Trophoblast cell (in vitro differentiated cells and primary cell): Measurements from ENCODE around the gene STEAP4.

Experiments used
- DNase-seq, 2 donors: peaks; one replicate each; pipeline ENCODE4 v3.0.0-alpha.2; 2016
- H2AFZ ChIP-seq: 2 replicates; pipeline ENCODE4 v1.6.1; 2013; ENCODE audit warnings: low read length, moderate library complexity, mild to moderate bottlenecking; ENCODE audit not compliant: insufficient read depth, poor library complexity
- H2AK5ac ChIP-seq: 2 replicates; pipeline ENCODE4 v1.6.1; 2013; ENCODE audit warnings: mild to moderate bottlenecking, low read length
- H2BK120ac ChIP-seq: 2 replicates; pipeline ENCODE4 v1.6.1; 2013; ENCODE audit warnings: low read length, mild to moderate bottlenecking, moderate library complexity; ENCODE audit not compliant: insufficient read depth, poor library complexity
- H2BK12ac ChIP-seq: 2 replicates; pipeline ENCODE4 v1.6.1; 2013; ENCODE audit warnings: mild to moderate bottlenecking, low read length, moderate library complexity
- H2BK5ac ChIP-seq: 2 replicates; pipeline ENCODE4 v1.6.1; 2013; ENCODE audit warnings: low read length, low read depth, moderate library complexity, mild to moderate bottlenecking; ENCODE audit not compliant: poor library complexity
- H3K14ac ChIP-seq: 2 replicates; pipeline ENCODE4 v1.6.1; 2013; ENCODE audit warnings: mild to moderate bottlenecking, low read length
- H3K18ac ChIP-seq: 2 replicates; pipeline ENCODE4 v1.6.1; 2013; ENCODE audit warnings: mild to moderate bottlenecking, low read length
- H3K23ac ChIP-seq: 2 replicates; pipeline ENCODE4 v1.6.1; 2013; ENCODE audit warnings: low read length
- H3K27ac ChIP-seq: 2 replicates; pipeline ENCODE4 v1.5.1; 2013; ENCODE audit warnings: low read depth, mild to moderate bottlenecking, inconsistent platforms, low read length, moderate library complexity
- H3K27me3 ChIP-seq: 2 replicates; pipeline ENCODE4 v1.6.1; 2013; ENCODE audit warnings: inconsistent platforms, mild to moderate bottlenecking, low read length, moderate library complexity; ENCODE audit not compliant: insufficient read depth
- H3K36me3 ChIP-seq, 2 experiments: 1 replicate in 1 of 2; 2 replicates in 1 of 2; pipeline ENCODE4 v1.6.1; 2013; ENCODE audit warnings: low read length in 2 of 2, mild to moderate bottlenecking in 2 of 2, moderate library complexity in 1 of 2; ENCODE audit not compliant: insufficient read depth in 2 of 2, control insufficient read depth in 1 of 2
- H3K4ac ChIP-seq: 2 replicates; pipeline ENCODE4 v1.6.1; 2013; ENCODE audit warnings: low read depth, mild to moderate bottlenecking, low read length, moderate library complexity
- H3K4me1 ChIP-seq, 2 experiments: 1 replicate in 1 of 2; 2 replicates in 1 of 2; pipeline ENCODE4 v1.6.1; 2013; ENCODE audit warnings: low read length in 2 of 2, mild to moderate bottlenecking in 2 of 2, moderate library complexity in 1 of 2; ENCODE audit not compliant: insufficient read depth in 2 of 2, control insufficient read depth in 1 of 2
- H3K4me2 ChIP-seq: 2 replicates; pipeline ENCODE4 v1.6.1; 2013; ENCODE audit warnings: inconsistent platforms, mild to moderate bottlenecking, low read length, moderate library complexity
- H3K4me3 ChIP-seq: 2 replicates; pipeline ENCODE4 v1.5.1; 2013; ENCODE audit warnings: mild to moderate bottlenecking, low read depth, low read length, inconsistent platforms
- H3K79me1 ChIP-seq: one replicate; pipeline ENCODE4 v1.6.1; 2013; ENCODE audit warnings: low read length
- H3K79me2 ChIP-seq: 2 replicates; pipeline ENCODE4 v1.6.1; 2013; ENCODE audit warnings: low read length, mild to moderate bottlenecking; ENCODE audit not compliant: control insufficient read depth, insufficient read depth, poor library complexity
- H3K9ac ChIP-seq: 2 replicates; pipeline ENCODE4 v1.6.1; 2013; ENCODE audit warnings: mild to moderate bottlenecking, low read length
- H3K9me3 ChIP-seq: 2 replicates; pipeline ENCODE4 v1.6.1; 2013; ENCODE audit warnings: low read depth, mild to moderate bottlenecking, control low read depth, inconsistent platforms, low read length; ENCODE audit not compliant: insufficient read depth
- H4K12ac ChIP-seq: 2 replicates; pipeline ENCODE4 v1.6.1; 2013; ENCODE audit warnings: low read depth, mild to moderate bottlenecking, low read length, moderate library complexity
- H4K8ac ChIP-seq: 2 replicates; pipeline ENCODE4 v1.6.1; 2013; ENCODE audit warnings: low read depth, mild to moderate bottlenecking, low read length, moderate library complexity
- H4K91ac ChIP-seq: one replicate; pipeline ENCODE4 v1.6.1; 2013; ENCODE audit warnings: low read depth, mild to moderate bottlenecking, low read length, moderate library complexity
- WGBS: extraction: QIAGEN DNeasy Blood & Tissue Kit; methylation state at CpG from one replicate; pipeline ENCODE4 v1.1.7; 2013; ENCODE audit warnings: missing lambda C conversion rate; ENCODE audit not compliant: insufficient read length, insufficient coverage; ENCODE audit errors: extremely low coverage; 5-methylcytosine and 5-hydroxymethylcytosine counted together

The STEAP4 gene

DNA sequence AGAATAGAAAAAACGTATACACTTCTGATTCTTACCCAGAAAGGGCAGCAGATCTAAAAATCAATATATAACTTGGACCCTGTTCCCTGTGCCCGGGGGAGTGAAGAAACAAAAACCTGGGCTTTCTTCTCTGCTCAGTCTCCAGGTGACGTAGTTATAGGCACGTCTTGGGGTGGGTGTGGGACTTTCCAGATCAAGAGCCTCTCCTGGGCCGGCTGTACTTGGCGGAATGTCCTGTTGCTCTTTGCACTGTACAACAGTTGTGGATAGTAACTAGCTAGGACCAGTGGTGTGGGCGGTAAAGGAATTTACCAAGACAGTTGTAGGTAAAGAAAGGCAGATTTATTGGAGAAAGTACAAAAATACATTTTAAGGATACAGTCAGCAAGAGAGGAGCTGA, 40.4 kb upstream of the STEAP4 start:
- Histone ChIP-seq H3K4ac (no peak overlapping the region), H4K8ac (no peak overlapping the region), H3K18ac (no peak overlapping the region), H4K12ac (no peak overlapping the region), H2AK5ac (no peak overlapping the region), H2BK12ac (no peak overlapping the region), H3K36me3 (no peaks in the 10 kb centered on the region), H2BK5ac (no peak overlapping the region), H3K27ac (no peak overlapping the region), H3K9me3 (no peaks in the 10 kb centered on the region), H2AFZ (no peak overlapping the region), H3K4me3 (no peak overlapping the region), H2BK120ac (no peak overlapping the region), H3K79me2 (no peaks in the 10 kb centered on the region), H3K27me3 (no peaks in the 10 kb centered on the region), H3K79me1 (no peaks in the 10 kb centered on the region), H3K4me2 (no peak overlapping the region), H3K14ac (no peak overlapping the region), H3K4me1 (no peaks in the 10 kb centered on the region), H3K9ac (no peak overlapping the region), H4K91ac (no peak overlapping the region), H3K23ac (no peak overlapping the region)
- WGBS, result no CpG with 5 or more reads among the region's 7 CpGs
- DNase-seq, result no peak

DNA sequence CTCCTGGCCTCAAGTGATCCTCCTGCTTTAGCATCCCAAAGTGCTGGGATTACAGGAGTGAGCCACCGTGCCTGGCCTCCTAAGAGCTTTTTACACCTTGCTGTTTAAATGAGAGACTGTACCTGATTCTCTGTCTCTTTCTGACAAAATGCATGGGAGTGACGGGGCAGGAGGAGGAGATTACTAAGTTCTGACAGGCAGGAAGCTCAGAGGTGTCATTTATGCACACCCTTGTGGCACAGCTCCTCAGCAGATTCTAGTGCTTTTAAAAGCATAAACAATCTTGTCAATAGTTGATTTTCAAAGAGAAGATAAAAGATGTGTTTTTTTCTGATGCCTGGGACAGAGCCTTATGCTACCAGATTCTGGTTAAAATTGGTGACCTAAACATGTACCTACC, 39.7 kb upstream of the STEAP4 start:
- no peaks in the 10 kb centered on the region for H3K4me1 ChIP-seq
- no peaks in the 10 kb centered on the region for H3K79me2 ChIP-seq
- H4K91ac ChIP-seq, result no peak overlapping the region
- no peak overlapping the region for H4K8ac ChIP-seq
- no CpG with 5 or more reads among the region's 2 CpGs for WGBS
- no peak overlapping the region for H2BK120ac ChIP-seq
- H3K9me3 ChIP-seq, result no peaks in the 10 kb centered on the region
- no peak overlapping the region for H3K23ac ChIP-seq
- H3K18ac ChIP-seq, result no peak overlapping the region
- H3K14ac ChIP-seq, result no peak overlapping the region
- H3K36me3 ChIP-seq, result no peaks in the 10 kb centered on the region
- no peak overlapping the region for H2AFZ ChIP-seq
- no peaks in the 10 kb centered on the region for H3K27me3 ChIP-seq
- H3K9ac ChIP-seq, result no peak overlapping the region
- no peak overlapping the region for H3K4me3 ChIP-seq
- no peak overlapping the region for H4K12ac ChIP-seq
- H2BK5ac ChIP-seq, result no peak overlapping the region
- no peak overlapping the region for H3K4ac ChIP-seq
- H3K79me1 ChIP-seq, result no peaks in the 10 kb centered on the region
- no peak for DNase-seq
- no peak overlapping the region for H3K4me2 ChIP-seq
- H3K27ac ChIP-seq, result no peak overlapping the region
- no peak overlapping the region for H2BK12ac ChIP-seq
- no peak overlapping the region for H2AK5ac ChIP-seq

DNA sequence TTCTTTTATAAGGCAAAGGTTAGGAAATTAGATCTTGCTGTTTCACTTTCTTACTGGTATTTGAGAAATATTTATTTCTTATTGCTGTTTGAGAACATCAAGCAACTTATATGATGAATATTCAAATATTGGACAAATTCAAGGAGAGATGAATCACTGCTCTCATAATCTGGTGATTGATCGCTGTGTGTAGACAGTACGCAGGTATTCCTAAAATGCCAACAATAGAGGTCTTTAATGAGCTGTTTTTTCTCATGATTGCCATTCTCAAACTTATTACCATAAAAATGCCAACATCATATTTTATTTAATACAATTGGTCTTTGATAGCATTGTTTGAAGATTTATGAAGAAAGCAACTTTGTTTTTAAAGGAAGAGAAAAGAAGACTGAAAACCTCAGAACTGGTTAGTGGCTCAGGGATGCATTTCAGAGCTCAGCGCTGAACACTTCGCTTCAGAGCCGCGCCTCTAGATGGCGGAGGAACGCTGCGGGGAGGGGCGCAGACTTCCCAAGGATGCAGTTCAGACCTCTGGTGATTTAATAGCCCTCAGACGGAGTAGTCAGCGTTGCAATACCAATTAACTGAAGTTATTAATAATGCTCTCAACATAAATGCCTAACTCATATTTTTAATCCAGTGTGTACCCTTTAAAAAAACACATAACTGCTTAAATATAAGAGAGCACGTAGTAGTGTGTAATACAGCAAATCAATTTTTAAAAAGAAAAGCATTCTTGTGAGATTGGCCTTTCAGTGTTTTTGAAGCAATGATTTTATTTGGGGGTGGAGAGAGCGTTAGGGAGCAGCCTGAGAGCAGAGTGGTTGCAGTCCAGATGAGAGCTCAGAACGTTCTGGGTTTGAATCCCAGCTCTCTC, 38.5 kb upstream of the STEAP4 start:
- no peaks in the 10 kb centered on the region for H3K79me2 ChIP-seq
- H2BK120ac ChIP-seq, result no peak overlapping the region
- H3K79me1 ChIP-seq, result no peaks in the 10 kb centered on the region
- no peak overlapping the region for H3K27ac ChIP-seq
- no peak overlapping the region for H3K9ac ChIP-seq
- no peak overlapping the region for H3K4ac ChIP-seq
- WGBS, result no CpG with 5 or more reads among the region's 15 CpGs
- H3K4me3 ChIP-seq, result no peak overlapping the region
- H2BK5ac ChIP-seq, result no peak overlapping the region
- H4K8ac ChIP-seq, result no peak overlapping the region
- no peak overlapping the region for H3K4me2 ChIP-seq
- H3K9me3 ChIP-seq, result no peaks in the 10 kb centered on the region
- H3K14ac ChIP-seq, result no peak overlapping the region
- no peak overlapping the region for H3K18ac ChIP-seq
- H3K36me3 ChIP-seq, result no peaks in the 10 kb centered on the region
- no peak overlapping the region for H3K23ac ChIP-seq
- H2AK5ac ChIP-seq, result no peak overlapping the region
- no peak overlapping the region for H2AFZ ChIP-seq
- DNase-seq, result peak; percentile 15 to 66
- H2BK12ac ChIP-seq, result no peak overlapping the region
- H3K4me1 ChIP-seq, result no peaks in the 10 kb centered on the region
- H3K27me3 ChIP-seq, result no peaks in the 10 kb centered on the region
- no peak overlapping the region for H4K91ac ChIP-seq
- no peak overlapping the region for H4K12ac ChIP-seq

DNA sequence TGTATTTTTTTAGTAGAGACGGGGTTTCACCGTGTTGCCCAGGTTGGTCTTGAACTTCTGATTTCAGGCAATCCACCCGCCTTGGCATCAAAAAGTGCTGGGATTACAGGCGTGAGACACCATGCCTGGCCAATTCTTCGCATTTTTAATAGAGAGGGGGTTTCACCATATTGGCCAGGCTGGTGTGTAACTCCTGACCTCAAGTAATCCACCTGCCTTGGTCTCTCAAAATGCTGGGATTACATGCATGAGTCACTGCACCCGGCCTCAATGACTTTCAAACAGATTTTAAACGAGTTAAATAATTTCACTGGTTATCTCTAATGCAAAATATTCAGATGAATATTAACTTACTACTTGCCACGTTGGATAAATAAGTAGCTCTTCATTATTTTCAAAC, 37.6 kb upstream of the STEAP4 start:
- Histone ChIP-seq H4K12ac (no peak overlapping the region), H3K9me3 (no peaks in the 10 kb centered on the region), H3K9ac (no peak overlapping the region), H3K23ac (no peak overlapping the region), H4K91ac (no peak overlapping the region), H2BK5ac (no peak overlapping the region), H3K79me2 (no peaks in the 10 kb centered on the region), H2BK120ac (no peak overlapping the region), H2BK12ac (no peak overlapping the region), H3K18ac (no peak overlapping the region), H3K27me3 (no peaks in the 10 kb centered on the region), H3K4me1 (no peaks in the 10 kb centered on the region), H2AK5ac (no peak overlapping the region), H3K4me2 (no peak overlapping the region), H3K27ac (no peak overlapping the region), H2AFZ (no peak overlapping the region), H3K14ac (no peak overlapping the region), H3K4ac (no peak overlapping the region), H3K36me3 (no peaks in the 10 kb centered on the region), H4K8ac (no peak overlapping the region), H3K4me3 (no peak overlapping the region), H3K79me1 (no peaks in the 10 kb centered on the region)
- DNase-seq, result no peak
- no CpG with 5 or more reads among the region's 8 CpGs for WGBS
